Measurements from ENCODE around the gene PSMD5.

PSMD5 gene

GRCh38 chr9:120856700-120857099 is 14.0 kb upstream of the PSMD5 start:
- no peak for DNase-seq

GRCh38 chr9:120855827-120856670 is 13.3 kb upstream of the PSMD5 start:
- DNase-seq = no peak

GRCh38 chr9:120854596-120855327 is 12.0 kb upstream of the PSMD5 start:
- DNase-seq = no peak

GRCh38 chr9:120853198-120853597 is 10.5 kb upstream of the PSMD5 start:
- no peak for DNase-seq

GRCh38 chr9:120852240-120853010 is 9.7 kb upstream of the PSMD5 start:
- no peak for DNase-seq

GRCh38 chr9:120851449-120851848 is 8.7 kb upstream of the PSMD5 start:
- DNase-seq = no peak

- no peak for DNase-seq
Observed at GRCh38 chr9:120850315-120850714, 7.6 kb upstream of the PSMD5 start.

GRCh38 chr9:120846906-120847305 is 4.2 kb upstream of the PSMD5 start:
- no peak for DNase-seq

- DNase-seq = no peak
Observed at GRCh38 chr9:120846251-120846889, 3.6 kb upstream of the PSMD5 start.

GRCh38 chr9:120845255-120845654 is 2.5 kb upstream of the PSMD5 start:
- no peak for DNase-seq

GRCh38 chr9:120841930-120842684 is 615 bp downstream of the PSMD5 start:
- DNase-seq = peak in 5 of 56 donors; percentile 17 to 48 (median 34)

- no peak for DNase-seq
Observed at GRCh38 chr9:120839146-120839545, 3.6 kb downstream of the PSMD5 start.

GRCh38 chr9:120837921-120838320 is 4.8 kb downstream of the PSMD5 start:
- no peak for DNase-seq

GRCh38 chr9:120833325-120833724 is 9.4 kb downstream of the PSMD5 start:
- no peak for DNase-seq

GRCh38 chr9:120832807-120833206 is 9.9 kb downstream of the PSMD5 start:
- no peak for DNase-seq

- no peak for DNase-seq
Observed at GRCh38 chr9:120830865-120831264, 11.9 kb downstream of the PSMD5 start.

- DNase-seq = no peak
Observed at GRCh38 chr9:120830151-120830550, 12.6 kb downstream of the PSMD5 start.

- no peak for DNase-seq
Observed at GRCh38 chr9:120829650-120830049, 13.1 kb downstream of the PSMD5 start.

- DNase-seq = no peak
Observed at GRCh38 chr9:120820095-120820494, 22.6 kb downstream of the PSMD5 start.

GRCh38 chr9:120818595-120818994 is 24.1 kb downstream of the PSMD5 start:
- DNase-seq = no peak

GRCh38 chr9:120815075-120815474 is 27.6 kb downstream of the PSMD5 start:
- DNase-seq = no peak

All from amygdala (tissue), 56 donors.